Naive thymus-derived CD8-positive, alpha-beta T cell (primary cell): ENCODE measurements around the gene MAPK14. TPM values are rescaled to one million over a fixed set of nuclear protein-coding genes. Genes with fewer than 3 reads are reported as not detected.
"Not testable (repeated sequence)": the region's sequence is repeated elsewhere in the genome, so short reads cannot be mapped to it uniquely, and the experiment has no call there.

Source experiments
- ATAC-seq, 2 donors: fragments of 150-1000 bp; cut with Tn5 transposase in 1 of 2; sonication (Bioruptor Pico), chemical (Tn5 transposase) in 1 of 2; 1 replicate in 1 of 2; 2 replicates in 1 of 2; pipeline ENCODE4 v1.10.0; 2021; ENCODE audit warnings: mild to moderate bottlenecking in 2 of 2, moderate library complexity in 2 of 2
- POLR2A ChIA-PET: fragments of 350-600 bp; sonication (Branson Sonifier 250); formaldehyde crosslinking; loops from one replicate; lab custom pipeline; 2021; ENCODE audit warnings: antibody characterized with exemption; lab: Charles Lee
- DNase-seq, 10 donors: peaks; one replicate each; pipeline versions ENCODE4 v3.0.0 to v3.0.0-alpha.2; 2020 to 2022
- H3K27ac Mint-ChIP-seq, 10 donors: one replicate each; pipeline ENCODE4 v1.8.0; 2020 to 2022; ENCODE audit warnings: mild to moderate bottlenecking in 10 of 10, mixed read lengths in 10 of 10, moderate library complexity in 4 of 10, inconsistent platforms in 1 of 10
- H3K27me3 Mint-ChIP-seq, 5 donors: one replicate each; pipeline ENCODE4 v1.8.0; 2021 to 2022; ENCODE audit warnings: mixed read lengths in 5 of 5
- H3K36me3 Mint-ChIP-seq, 3 donors: one replicate each; pipeline ENCODE4 v1.8.0; 2020 to 2022; ENCODE audit warnings: mixed read lengths in 3 of 3, mild to moderate bottlenecking in 2 of 3, inconsistent platforms in 1 of 3
- H3K4me1 Mint-ChIP-seq, 4 donors: one replicate each; pipeline ENCODE4 v1.8.0; 2021 to 2022; ENCODE audit warnings: mixed read lengths in 4 of 4
- H3K4me3 Mint-ChIP-seq, 10 donors: one replicate each; pipeline ENCODE4 v1.8.0; 2020 to 2022; ENCODE audit warnings: mild to moderate bottlenecking in 10 of 10, mixed read lengths in 10 of 10, moderate library complexity in 6 of 10, inconsistent platforms in 1 of 10
- H3K9me3 Mint-ChIP-seq, 9 donors: one replicate each; pipeline ENCODE4 v1.8.0; 2020 to 2022; ENCODE audit warnings: mixed read lengths in 9 of 9, mild to moderate bottlenecking in 3 of 9, inconsistent platforms in 1 of 9, moderate library complexity in 1 of 9
- polyA plus RNA-seq, 3 donors: library from polyadenylated mRNA; unstranded; fragments of 300-500 nt; fragmentation: Illumina TruSeq; gene quantifications; one replicate each; pipeline ENCODE4 v1.2.3, GENCODE V29; 2021
- total RNA-seq, 8 experiments: library from RNA in 2 of 8; stranded (reverse) in 2 of 8; gene quantifications; one replicate each; pipeline ENCODE4 v1.2.3 and lab custom pipeline; 2021 to 2026

MAPK14 gene
- total and polyA plus RNA-seq, 5 experiments from 2014 or later = 38.1 to 56.5 (median 51.5) TPM

DNA sequence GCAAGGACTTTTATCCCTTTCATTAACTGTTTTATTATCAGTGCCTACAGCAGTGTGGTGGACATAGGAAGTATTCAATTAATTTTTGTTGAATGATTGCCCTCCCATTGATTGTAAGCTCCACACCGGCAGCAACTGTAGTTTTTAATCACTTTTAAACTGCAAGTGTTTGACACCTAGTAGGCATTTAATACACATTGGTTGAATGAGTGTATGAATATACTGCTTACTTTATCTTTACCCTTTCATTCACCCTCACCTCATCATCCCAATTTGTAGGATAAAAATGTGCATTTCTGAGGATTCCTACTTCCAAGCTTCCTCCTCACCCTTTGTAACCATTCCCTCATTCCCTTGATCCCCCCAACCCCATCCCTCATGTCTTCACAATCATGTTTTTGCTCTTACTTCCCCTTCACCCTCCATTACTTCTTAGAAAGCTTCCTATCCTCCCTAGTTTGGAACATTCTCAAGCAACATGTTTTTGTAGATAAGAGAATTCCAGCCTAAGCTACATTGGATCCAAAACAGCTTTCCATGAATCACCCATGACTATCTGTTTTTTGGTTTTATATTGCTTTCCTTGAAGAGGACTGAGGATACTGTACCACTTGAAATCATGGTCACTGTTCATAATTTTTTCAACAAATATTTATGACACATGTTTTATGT lies 2.2 kb upstream of the MAPK14 start:
- H3K4me3 Mint-ChIP-seq = peak overlapping the region in 2 of 10 donors; percentile 0 to 2
- H3K27ac Mint-ChIP-seq = peak overlapping the region in 1 of 10 donors; percentile 3
- no peak for DNase-seq
- H3K4me1 Mint-ChIP-seq = peaks cover 12 to 30% (median 23%) of the 10 kb centered on the region in 4 donors
- H3K9me3 Mint-ChIP-seq = no peaks in the 10 kb centered on the region
- H3K36me3 Mint-ChIP-seq = peaks cover 0 to 5% (median 0%) of the 10 kb centered on the region in 3 donors
- H3K27me3 Mint-ChIP-seq = peaks cover 16 to 30% (median 25%) of the 10 kb centered on the region in 5 donors
- POLR2A ChIA-PET = interaction anchor here (5.3 kb wide), 1 partner anchor 70 kb away, joined by 71 read pairs; no protein-coding TSS in a partner anchor
- ATAC-seq = no peak

GRCh38 chr6:36025932-36026327 lies 1.7 kb upstream of the MAPK14 start:
- H3K27ac Mint-ChIP-seq = peak overlapping the region in 2 of 10 donors; percentile 5 to 23
- peaks cover 16 to 30% (median 25%) of the 10 kb centered on the region in 5 donors for H3K27me3 Mint-ChIP-seq
- no peak overlapping the region for H3K4me3 Mint-ChIP-seq
- DNase-seq = no peak
- POLR2A ChIA-PET = interaction anchor here (5.3 kb wide), 1 partner anchor 69 kb away, joined by 71 read pairs; no protein-coding TSS in a partner anchor
- no peak for ATAC-seq
- H3K9me3 Mint-ChIP-seq = no peaks in the 10 kb centered on the region
- H3K36me3 Mint-ChIP-seq = peaks cover 0 to 5% (median 0%) of the 10 kb centered on the region in 3 donors
- H3K4me1 Mint-ChIP-seq = peaks cover 12 to 30% (median 27%) of the 10 kb centered on the region in 4 donors

DNA sequence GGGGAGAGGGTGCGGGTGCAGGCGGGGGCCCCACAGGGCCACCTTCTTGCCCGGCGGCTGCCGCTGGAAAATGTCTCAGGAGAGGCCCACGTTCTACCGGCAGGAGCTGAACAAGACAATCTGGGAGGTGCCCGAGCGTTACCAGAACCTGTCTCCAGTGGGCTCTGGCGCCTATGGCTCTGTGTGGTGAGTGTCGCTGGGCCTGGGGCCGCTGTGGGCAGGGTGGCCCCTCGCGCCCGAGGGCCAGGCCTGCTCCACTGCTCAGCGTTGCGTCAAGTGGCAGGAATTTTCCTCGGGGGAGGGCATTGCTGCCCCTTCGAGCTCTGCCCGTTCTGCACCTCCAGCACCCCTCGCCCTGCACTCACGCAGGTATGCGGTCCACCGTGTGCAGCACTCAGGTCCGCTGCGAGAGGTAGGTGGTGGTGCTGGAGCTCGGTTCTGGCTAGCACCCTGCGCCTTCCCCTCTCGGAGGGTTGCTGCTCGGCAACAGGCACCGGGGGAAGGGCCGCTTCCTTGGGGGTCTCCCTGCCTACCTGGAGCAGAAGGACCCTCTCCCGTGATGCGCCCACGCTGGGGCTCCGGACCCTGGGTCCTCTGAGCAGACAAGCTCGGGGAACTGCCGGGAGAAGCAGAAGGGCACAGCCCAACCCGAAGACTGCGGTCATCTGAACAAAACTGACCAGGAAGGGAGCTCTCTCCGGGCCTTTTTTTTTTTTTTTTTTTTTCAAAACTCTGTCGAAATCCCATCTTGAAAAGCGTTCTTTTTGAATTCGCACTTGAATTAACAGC lies 674 bp downstream of the MAPK14 start:
- H3K27me3 Mint-ChIP-seq = peaks cover 16 to 28% (median 20%) of the 10 kb centered on the region in 5 donors
- peak overlapping the region; percentile 74 to 96 (median 92) for H3K27ac Mint-ChIP-seq
- H3K36me3 Mint-ChIP-seq = peaks cover 0 to 5% (median 5%) of the 10 kb centered on the region in 3 donors
- POLR2A ChIA-PET = interaction anchor here (0.5 to 5.3 kb wide), 36 partner anchors 10 to 1236 kb away, joined by 3 to 71 read pairs (median 4); partner anchors contain the start of genes BRPF3 and MAPK13
- peaks cover 23 to 50% (median 46%) of the 10 kb centered on the region in 4 donors for H3K4me1 Mint-ChIP-seq
- H3K4me3 Mint-ChIP-seq = peak overlapping the region; percentile 85 to 97 (median 92)
- DNase-seq (peak in 5 of 10 donors; percentile 21 to 70 (median 33)), ATAC-seq (peak; percentile 32 to 40)
- H3K9me3 Mint-ChIP-seq = no peaks in the 10 kb centered on the region

DNA sequence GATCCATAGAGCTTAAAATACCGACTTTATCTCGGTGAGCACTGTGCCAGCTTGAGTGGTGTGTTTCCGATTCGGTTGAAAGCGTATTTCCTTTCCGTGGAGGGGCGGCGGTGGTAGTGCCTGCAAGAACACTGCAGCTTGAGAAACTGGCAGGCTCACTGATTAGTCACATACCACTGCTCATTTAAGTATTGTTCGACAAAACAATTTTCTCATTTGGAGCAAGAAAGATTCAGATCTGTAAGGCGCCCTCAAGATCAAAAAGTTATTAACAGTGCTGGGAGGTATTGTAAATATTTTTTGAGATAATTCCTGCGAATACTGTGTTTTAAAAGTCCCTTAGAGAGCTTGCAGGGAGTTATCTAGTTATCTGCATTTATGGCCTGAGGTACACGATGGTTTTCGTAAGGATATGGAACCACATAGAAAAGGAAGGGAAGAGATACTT lies 1.3 kb downstream of the MAPK14 start:
- peak; percentile 51 to 78 (median 62) for DNase-seq
- H3K27ac Mint-ChIP-seq = peak overlapping the region; percentile 35 to 96 (median 92)
- peak; percentile 33 to 50 for ATAC-seq
- peak overlapping the region; percentile 85 to 97 (median 92) for H3K4me3 Mint-ChIP-seq
- peaks cover 0 to 7% (median 5%) of the 10 kb centered on the region in 3 donors for H3K36me3 Mint-ChIP-seq
- POLR2A ChIA-PET = interaction anchor here (0.5 to 5.3 kb wide), 25 partner anchors 9 to 581 kb away, joined by 3 to 71 read pairs (median 5); partner anchors contain the start of genes BRPF3 and MAPK13
- peaks cover 24 to 52% (median 50%) of the 10 kb centered on the region in 4 donors for H3K4me1 Mint-ChIP-seq
- peaks cover 11 to 21% (median 16%) of the 10 kb centered on the region in 5 donors for H3K27me3 Mint-ChIP-seq
- no peaks in the 10 kb centered on the region for H3K9me3 Mint-ChIP-seq

DNA sequence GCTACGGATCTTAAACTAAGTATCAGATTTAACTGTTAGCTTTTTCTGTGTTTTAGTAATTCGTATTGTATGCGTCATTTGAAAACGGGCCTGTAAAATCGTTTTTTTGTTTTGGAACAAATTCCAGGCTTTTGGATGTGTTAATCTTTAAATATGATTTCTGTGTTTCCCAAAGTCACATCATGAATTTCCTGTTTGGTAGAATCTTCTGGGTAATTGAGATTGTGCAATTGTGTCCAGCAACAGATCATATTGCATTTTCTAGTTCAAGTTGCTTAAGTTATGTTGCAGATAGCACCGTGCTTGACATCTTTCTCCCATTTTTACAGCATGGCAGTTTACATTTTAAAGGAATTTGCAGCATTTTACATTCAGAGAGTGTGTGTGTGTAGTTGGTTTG lies 1.9 kb downstream of the MAPK14 start:
- POLR2A ChIA-PET = interaction anchor here (1.0 to 5.3 kb wide), 8 partner anchors 9 to 580 kb away, joined by 3 to 71 read pairs (median 16); partner anchors contain the start of genes BRPF3 and MAPK13
- Mint-ChIP-seq H3K27ac (peak overlapping the region in 8 of 10 donors; percentile 35 to 95 (median 90)), H3K27me3 (peaks cover 9 to 16% (median 13%) of the 10 kb centered on the region in 5 donors), H3K36me3 (peaks cover 0 to 7% (median 5%) of the 10 kb centered on the region in 3 donors), H3K4me3 (peak overlapping the region; percentile 85 to 97 (median 92)), H3K4me1 (peaks cover 25 to 54% (median 52%) of the 10 kb centered on the region in 4 donors), H3K9me3 (no peaks in the 10 kb centered on the region)
- no peak for DNase-seq
- no peak for ATAC-seq

DNA sequence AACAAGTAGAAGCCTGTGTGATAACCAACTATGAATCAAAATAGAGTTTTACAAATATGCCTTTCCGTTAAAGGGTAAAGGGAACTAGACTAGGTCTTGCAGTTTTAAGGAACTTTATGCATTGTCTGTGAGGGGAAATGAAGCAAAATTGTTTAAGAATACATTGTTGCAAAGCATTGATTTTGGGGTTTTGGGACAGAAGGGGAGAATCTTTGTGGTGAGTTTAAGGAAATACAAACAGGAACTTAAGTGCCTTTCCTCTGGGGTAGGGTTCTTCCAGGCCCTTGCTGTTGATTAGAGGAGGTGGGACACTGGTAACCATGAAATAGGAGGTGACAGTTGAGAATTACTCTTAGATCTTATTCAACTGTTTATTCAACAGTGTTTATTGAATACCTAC lies 4.7 kb downstream of the MAPK14 start:
- Mint-ChIP-seq H3K4me3 (peak overlapping the region in 9 of 10 donors; percentile 1 to 66 (median 46)), H3K27ac (peak overlapping the region in 3 of 10 donors; percentile 9 to 86 (median 63)), H3K27me3 (no peaks in the 10 kb centered on the region), H3K9me3 (no peaks in the 10 kb centered on the region), H3K36me3 (peaks cover 2 to 18% (median 5%) of the 10 kb centered on the region in 3 donors), H3K4me1 (peaks cover 28 to 69% (median 65%) of the 10 kb centered on the region in 4 donors)
- ATAC-seq (no peak), DNase-seq (no peak)
- POLR2A ChIA-PET = no interaction called here

GRCh38 chr6:36033144-36033543 lies 5.5 kb downstream of the MAPK14 start:
- Mint-ChIP-seq H3K4me3 (peak overlapping the region; percentile 0 to 63 (median 43)), H3K27ac (peak overlapping the region in 3 of 10 donors; percentile 7 to 21 (median 21)), H3K4me1 (peaks cover 34 to 75% (median 71%) of the 10 kb centered on the region in 4 donors), H3K36me3 (peaks cover 2 to 19% (median 5%) of the 10 kb centered on the region in 3 donors)
- H3K9me3 Mint-ChIP-seq, DNase-seq, H3K27me3 Mint-ChIP-seq, ATAC-seq, POLR2A ChIA-PET: not testable (repeated sequence)

DNA sequence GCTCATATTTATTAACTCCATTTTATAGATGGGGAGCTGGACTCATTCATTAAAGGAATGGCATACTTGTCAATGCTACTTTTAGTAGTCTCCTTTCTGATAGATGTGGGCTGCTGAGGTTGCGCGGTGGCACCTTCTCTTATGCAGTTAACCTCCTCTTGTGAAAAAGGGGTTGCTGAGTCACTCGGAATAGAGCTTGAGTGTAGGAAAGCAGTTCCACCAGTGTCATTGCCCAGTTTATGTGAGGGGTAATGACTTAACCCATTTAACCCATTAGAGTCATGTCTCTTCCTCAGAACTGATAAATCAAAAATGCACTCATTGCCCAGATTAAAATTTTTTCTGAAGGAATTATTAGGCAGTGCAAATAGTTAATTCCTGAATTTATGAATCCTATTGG lies 6.3 kb downstream of the MAPK14 start:
- no peaks in the 10 kb centered on the region for H3K9me3 Mint-ChIP-seq
- peaks cover 2 to 19% (median 2%) of the 10 kb centered on the region in 3 donors for H3K36me3 Mint-ChIP-seq
- POLR2A ChIA-PET = interaction anchor here (0.6 to 0.7 kb wide), 2 partner anchors 125 to 563 kb away, joined by 3 read pairs; no protein-coding TSS in a partner anchor
- DNase-seq = peak in 6 of 10 donors; percentile 14 to 43 (median 24)
- H3K27me3 Mint-ChIP-seq = no peaks in the 10 kb centered on the region
- peaks cover 37 to 80% (median 77%) of the 10 kb centered on the region in 4 donors for H3K4me1 Mint-ChIP-seq
- H3K4me3 Mint-ChIP-seq = peak overlapping the region; percentile 23 to 79 (median 52)
- H3K27ac Mint-ChIP-seq = peak overlapping the region in 3 of 10 donors; percentile 18 to 50 (median 35)
- ATAC-seq = peak; percentile 69 to 79

GRCh38 chr6:36034441-36034840 lies 6.8 kb downstream of the MAPK14 start:
- no peaks in the 10 kb centered on the region for H3K27me3 Mint-ChIP-seq
- ATAC-seq (no peak), DNase-seq (no peak)
- no peaks in the 10 kb centered on the region for H3K9me3 Mint-ChIP-seq
- H3K36me3 Mint-ChIP-seq = peaks cover 0 to 24% (median 2%) of the 10 kb centered on the region in 3 donors
- H3K27ac Mint-ChIP-seq = no peak overlapping the region
- peak overlapping the region in 5 of 10 donors; percentile 35 to 63 (median 52) for H3K4me3 Mint-ChIP-seq
- H3K4me1 Mint-ChIP-seq = peaks cover 39 to 81% (median 77%) of the 10 kb centered on the region in 4 donors
- POLR2A ChIA-PET = interaction anchor here (0.7 kb wide), 1 partner anchor 563 kb away, joined by 3 read pairs; no protein-coding TSS in a partner anchor

- no peaks in the 10 kb centered on the region for H3K27me3 Mint-ChIP-seq
- POLR2A ChIA-PET = no interaction called here
- peak overlapping the region in 9 of 10 donors; percentile 3 to 55 (median 43) for H3K4me3 Mint-ChIP-seq
- ATAC-seq (no peak), DNase-seq (no peak)
- peaks cover 42 to 83% (median 76%) of the 10 kb centered on the region in 4 donors for H3K4me1 Mint-ChIP-seq
- no peak overlapping the region for H3K27ac Mint-ChIP-seq
- H3K9me3 Mint-ChIP-seq = no peaks in the 10 kb centered on the region
- H3K36me3 Mint-ChIP-seq = peaks cover 0 to 24% (median 2%) of the 10 kb centered on the region in 3 donors
Observed at GRCh38 chr6:36035225-36035624, 7.6 kb downstream of the MAPK14 start.

GRCh38 chr6:36038120-36038876 lies 10.7 kb downstream of the MAPK14 start:
- peaks cover 0 to 23% (median 2%) of the 10 kb centered on the region in 3 donors for H3K36me3 Mint-ChIP-seq
- no peaks in the 10 kb centered on the region for H3K9me3 Mint-ChIP-seq
- H3K27me3 Mint-ChIP-seq = no peaks in the 10 kb centered on the region
- DNase-seq (no peak), ATAC-seq (no peak)
- POLR2A ChIA-PET = interaction anchor here (1.2 to 1.8 kb wide), 2 partner anchors 10 to 82 kb away, joined by 3 to 4 read pairs; no protein-coding TSS in a partner anchor
- peak overlapping the region in 9 of 10 donors; percentile 3 to 59 (median 34) for H3K4me3 Mint-ChIP-seq
- H3K4me1 Mint-ChIP-seq = peaks cover 41 to 85% (median 80%) of the 10 kb centered on the region in 4 donors
- H3K27ac Mint-ChIP-seq = peak overlapping the region in 9 of 10 donors; percentile 10 to 80 (median 49)
